Immature natural killer cell (primary cell): ENCODE measurements around the gene MED25. TPM values are rescaled to one million over a fixed set of nuclear protein-coding genes. Genes with fewer than 3 reads are reported as not detected.
A peak's percentile ranks its signal among the peaks of the same experiment; 100 is the strongest.

Experiments
- DNase-seq, 3 donors: peaks; one replicate each; pipeline ENCODE4 v3.0.0; 2022; ENCODE audit warnings: mixed read lengths in 1 of 3
- H3K27ac Mint-ChIP-seq, 6 donors: one replicate each; pipeline ENCODE4 v1.8.0; 2020; ENCODE audit warnings: mixed read lengths in 6 of 6, mild to moderate bottlenecking in 5 of 6, inconsistent platforms in 4 of 6, moderate library complexity in 3 of 6
- H3K27me3 Mint-ChIP-seq, 3 donors: one replicate each; pipeline ENCODE4 v1.8.0; 2020 to 2021; ENCODE audit warnings: low read depth in 3 of 3, mild to moderate bottlenecking in 3 of 3, mixed read lengths in 3 of 3, moderate library complexity in 3 of 3, inconsistent platforms in 1 of 3
- H3K36me3 Mint-ChIP-seq, 3 donors: one replicate each; pipeline ENCODE4 v1.8.0; 2020; ENCODE audit warnings: mixed read lengths in 3 of 3, inconsistent platforms in 2 of 3, mild to moderate bottlenecking in 2 of 3
- H3K4me1 Mint-ChIP-seq, 2 donors: one replicate each; pipeline ENCODE4 v1.8.0; 2020; ENCODE audit warnings: inconsistent platforms in 2 of 2, mild to moderate bottlenecking in 2 of 2, mixed read lengths in 2 of 2, moderate library complexity in 1 of 2
- H3K4me3 Mint-ChIP-seq, 5 donors: one replicate each; pipeline ENCODE4 v1.8.0; 2020; ENCODE audit warnings: mild to moderate bottlenecking in 5 of 5, mixed read lengths in 5 of 5, inconsistent platforms in 3 of 5, moderate library complexity in 3 of 5
- H3K9me3 Mint-ChIP-seq, 6 donors: one replicate each; pipeline ENCODE4 v1.8.0; 2020; ENCODE audit warnings: mild to moderate bottlenecking in 6 of 6, mixed read lengths in 6 of 6, inconsistent platforms in 4 of 6, moderate library complexity in 3 of 6
- polyA plus RNA-seq, 3 donors: library from polyadenylated mRNA; unstranded; fragments of 300-500 nt; fragmentation: Illumina TruSeq; gene quantifications; one replicate each; pipeline ENCODE4 v1.2.3, GENCODE V29; 2021

MED25 gene
- polyA plus RNA-seq, 3 donors from 2014 or later: 5.0 to 30.4 (median 13.9) TPM

GRCh38 chr19:49874503-49875157 lies 56.5 kb downstream of the MED25 start:
- peak overlapping the region in 2 of 6 donors; percentile 34 to 67 for H3K27ac Mint-ChIP-seq
- H3K9me3 Mint-ChIP-seq: no peaks in the 10 kb centered on the region
- DNase-seq: no peak
- peaks cover 39 to 42% of the 10 kb centered on the region in 2 donors for H3K4me1 Mint-ChIP-seq
- H3K36me3 Mint-ChIP-seq: peaks cover 0 to 5% (median 4%) of the 10 kb centered on the region in 3 donors
- H3K4me3 Mint-ChIP-seq: peak overlapping the region in 3 of 5 donors; percentile 48 to 68 (median 57)
- H3K27me3 Mint-ChIP-seq: peaks cover 2% of the 10 kb centered on the region in 3 donors

GRCh38 chr19:49875177-49875576 lies 57.1 kb downstream of the MED25 start:
- peaks cover 2% of the 10 kb centered on the region in 3 donors for H3K27me3 Mint-ChIP-seq
- peaks cover 38 to 40% of the 10 kb centered on the region in 2 donors for H3K4me1 Mint-ChIP-seq
- H3K4me3 Mint-ChIP-seq: peak overlapping the region in 1 of 5 donors; percentile 68
- peak overlapping the region in 2 of 6 donors; percentile 34 to 67 for H3K27ac Mint-ChIP-seq
- no peaks in the 10 kb centered on the region for H3K9me3 Mint-ChIP-seq
- peaks cover 0 to 5% (median 4%) of the 10 kb centered on the region in 3 donors for H3K36me3 Mint-ChIP-seq
- no peak for DNase-seq

DNA sequence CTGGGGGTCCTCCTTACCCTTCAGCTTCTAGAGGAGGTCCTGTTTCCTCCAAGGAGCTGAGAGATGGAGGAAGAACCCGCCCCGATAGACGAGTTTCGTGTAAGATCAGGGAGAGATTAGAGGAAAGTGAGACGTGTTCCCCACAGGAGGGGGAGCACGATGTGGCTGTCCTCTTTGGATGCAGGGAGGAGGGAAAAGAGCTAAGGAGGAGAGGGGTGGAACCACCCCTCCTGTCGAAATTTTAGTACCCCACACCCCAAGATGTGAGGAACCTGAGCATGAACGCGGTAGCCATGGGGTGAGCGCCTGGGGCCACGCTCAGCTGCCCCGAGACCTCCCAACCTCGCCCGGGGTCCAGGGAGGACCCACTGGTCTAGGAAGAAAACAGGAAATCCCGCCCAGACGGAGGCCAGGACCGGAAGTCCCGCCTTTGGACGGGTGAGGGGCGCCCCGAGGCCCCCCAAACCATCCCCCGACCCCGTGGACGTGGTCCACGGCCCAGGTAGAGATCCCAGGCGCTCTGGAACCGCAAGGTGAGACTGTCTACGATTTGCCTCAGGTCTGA lies 57.9 kb downstream of the MED25 start:
- DNase-seq: peak in 2 of 3 donors; percentile 44 to 67
- Mint-ChIP-seq H3K4me3 (no peak overlapping the region), H3K4me1 (peaks cover 30 to 34% of the 10 kb centered on the region in 2 donors), H3K27ac (no peak overlapping the region), H3K36me3 (peaks cover 0 to 5% (median 4%) of the 10 kb centered on the region in 3 donors), H3K9me3 (no peaks in the 10 kb centered on the region), H3K27me3 (peaks cover 2% of the 10 kb centered on the region in 3 donors)

- H3K36me3 Mint-ChIP-seq: peaks cover 0 to 6% (median 5%) of the 10 kb centered on the region in 3 donors
- H3K27ac Mint-ChIP-seq: no peak overlapping the region
- peaks cover 28 to 34% of the 10 kb centered on the region in 2 donors for H3K4me1 Mint-ChIP-seq
- H3K4me3 Mint-ChIP-seq: no peak overlapping the region
- no peaks in the 10 kb centered on the region for H3K9me3 Mint-ChIP-seq
- H3K27me3 Mint-ChIP-seq: peaks cover 2% of the 10 kb centered on the region in 3 donors
- DNase-seq: peak; percentile 98 to 99 (median 99)
Observed at GRCh38 chr19:49876422-49877019, 58.4 kb downstream of the MED25 start.

GRCh38 chr19:49877020-49877878 lies 59.2 kb downstream of the MED25 start, which contains the start of the genes AKT1S1 and TBC1D17:
AKT1S1 (minus strand) TSS chr19:49877355; CDS start chr19:49873295, 4,060 bp downstream.
TBC1D17 (plus strand) TSS chr19:49877702; CDS start chr19:49877724, 22 bp downstream.
- no peak within 1 kb of the TSS for H3K4me3 Mint-ChIP-seq
- no peak within 1 kb of the TSS for H3K27ac Mint-ChIP-seq
- peaks cover 2% of the 10 kb centered on the region in 3 donors for H3K27me3 Mint-ChIP-seq
- no peaks in the 10 kb centered on the region for H3K9me3 Mint-ChIP-seq
- DNase-seq: peak; percentile 99 to 100 (median 100)
- H3K36me3 Mint-ChIP-seq: peaks cover 2 to 9% (median 5%) of the 10 kb centered on the region in 3 donors
- peaks cover 23 to 29% of the 10 kb centered on the region in 2 donors for H3K4me1 Mint-ChIP-seq

GRCh38 chr19:49877879-49878743 lies 60.0 kb downstream of the MED25 start:
- Mint-ChIP-seq H3K4me3 (no peak overlapping the region), H3K27me3 (peaks cover 2% of the 10 kb centered on the region in 3 donors), H3K9me3 (no peaks in the 10 kb centered on the region), H3K27ac (no peak overlapping the region), H3K4me1 (peaks cover 23 to 29% of the 10 kb centered on the region in 2 donors), H3K36me3 (peaks cover 4 to 13% (median 6%) of the 10 kb centered on the region in 3 donors)
- DNase-seq: peak; percentile 96 to 98 (median 98)

- Mint-ChIP-seq H3K4me1 (peaks cover 23 to 29% of the 10 kb centered on the region in 2 donors), H3K27me3 (peaks cover 2% of the 10 kb centered on the region in 3 donors), H3K4me3 (peak overlapping the region in 2 of 5 donors; percentile 56 to 65), H3K9me3 (no peaks in the 10 kb centered on the region), H3K36me3 (peaks cover 9 to 17% (median 10%) of the 10 kb centered on the region in 3 donors), H3K27ac (peak overlapping the region in 1 of 6 donors; percentile 53)
- DNase-seq: no peak
Observed at GRCh38 chr19:49878744-49879070, 60.6 kb downstream of the MED25 start.

GRCh38 chr19:49879243-49879963 lies 61.3 kb downstream of the MED25 start:
- peak overlapping the region in 2 of 6 donors; percentile 30 to 53 for H3K27ac Mint-ChIP-seq
- H3K4me3 Mint-ChIP-seq: peak overlapping the region in 2 of 5 donors; percentile 25 to 50
- H3K36me3 Mint-ChIP-seq: peaks cover 9 to 19% (median 10%) of the 10 kb centered on the region in 3 donors
- H3K4me1 Mint-ChIP-seq: peaks cover 23 to 29% of the 10 kb centered on the region in 2 donors
- DNase-seq: no peak
- peaks cover 2 to 3% (median 2%) of the 10 kb centered on the region in 3 donors for H3K27me3 Mint-ChIP-seq
- no peaks in the 10 kb centered on the region for H3K9me3 Mint-ChIP-seq

- Mint-ChIP-seq H3K27me3 (peaks cover 2% of the 10 kb centered on the region in 3 donors), H3K4me1 (peaks cover 21 to 23% of the 10 kb centered on the region in 2 donors), H3K27ac (peak overlapping the region in 2 of 6 donors; percentile 30 to 34), H3K36me3 (peaks cover 9 to 26% (median 15%) of the 10 kb centered on the region in 3 donors), H3K4me3 (peak overlapping the region in 2 of 5 donors; percentile 35 to 50), H3K9me3 (no peaks in the 10 kb centered on the region)
- DNase-seq: no peak
Observed at GRCh38 chr19:49880162-49880869, 62.2 kb downstream of the MED25 start.

DNA sequence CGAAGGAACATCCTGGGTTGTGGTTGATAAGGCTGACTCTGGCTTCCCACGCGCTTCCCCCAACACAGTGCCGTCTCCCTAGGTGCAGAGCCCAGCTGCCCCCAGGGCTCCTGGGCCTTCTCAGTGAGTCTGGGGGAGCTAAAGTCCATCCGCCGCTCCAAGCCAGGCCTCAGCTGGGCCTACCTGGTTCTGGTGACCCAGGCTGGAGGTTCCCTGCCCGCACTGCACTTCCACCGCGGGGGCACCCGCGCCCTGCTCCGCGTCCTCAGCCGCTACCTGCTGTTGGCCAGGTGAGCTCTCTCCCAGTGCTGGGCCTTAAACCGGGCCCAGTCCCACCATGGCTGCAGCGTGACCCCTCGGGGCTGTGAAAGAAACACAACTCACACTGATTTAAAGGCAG lies 63.1 kb downstream of the MED25 start:
- no peaks in the 10 kb centered on the region for H3K9me3 Mint-ChIP-seq
- peaks cover 2% of the 10 kb centered on the region in 3 donors for H3K27me3 Mint-ChIP-seq
- no peak overlapping the region for H3K27ac Mint-ChIP-seq
- peaks cover 14 to 15% of the 10 kb centered on the region in 2 donors for H3K4me1 Mint-ChIP-seq
- DNase-seq: no peak
- peaks cover 9 to 28% (median 15%) of the 10 kb centered on the region in 3 donors for H3K36me3 Mint-ChIP-seq
- no peak overlapping the region for H3K4me3 Mint-ChIP-seq

GRCh38 chr19:49881672-49882394 lies 63.7 kb downstream of the MED25 start:
- no peaks in the 10 kb centered on the region for H3K9me3 Mint-ChIP-seq
- H3K36me3 Mint-ChIP-seq: peaks cover 9 to 28% (median 15%) of the 10 kb centered on the region in 3 donors
- peaks cover 14 to 15% of the 10 kb centered on the region in 2 donors for H3K4me1 Mint-ChIP-seq
- peak overlapping the region in 1 of 6 donors; percentile 43 for H3K27ac Mint-ChIP-seq
- no peak overlapping the region for H3K4me3 Mint-ChIP-seq
- DNase-seq: no peak
- H3K27me3 Mint-ChIP-seq: peaks cover 2% of the 10 kb centered on the region in 3 donors
